Measurements from ENCODE around the gene MBOAT2. TPM values are rescaled to one million over a fixed set of nuclear protein-coding genes. Genes with fewer than 3 reads are reported as not detected.

The MBOAT2 gene
- total and polyA plus RNA-seq, 7 donors = 0.11 to 3.5 (median 0.83) TPM

DNA sequence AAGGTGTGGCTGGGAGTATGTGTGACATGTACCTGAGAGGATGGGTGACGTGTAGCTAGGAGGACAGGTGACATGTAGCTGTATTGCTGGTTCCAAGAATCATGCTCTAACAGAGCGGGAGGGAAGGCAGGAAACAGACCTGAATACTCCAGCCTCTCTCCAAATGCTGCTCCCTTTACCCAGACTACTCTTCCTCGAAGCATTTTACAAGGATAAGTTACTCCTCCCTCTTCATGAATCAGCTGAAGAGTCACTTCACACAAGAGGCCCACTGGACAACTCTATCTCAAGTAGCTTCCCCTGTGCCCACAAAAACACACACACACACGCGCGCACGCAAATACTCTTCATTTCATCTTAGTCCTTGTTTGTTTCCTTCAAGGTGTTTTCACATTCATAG, 113.5 kb downstream of the MBOAT2 start:
- peaks cover 3% of the 10 kb centered on the region for H3K4me1 ChIP-seq
- no peaks in the 10 kb centered on the region for H3K9me3 ChIP-seq
- DNase-seq (no peak), ATAC-seq (no peak)
- H3K27ac ChIP-seq = no peak overlapping the region
- WGBS, 3 donors = 93 to 95% (median 95%) methylated on average over 7 of the region's 7 CpGs
- intact Hi-C loops (cut with DNase I) = no loop called here
- H3K27me3 ChIP-seq (ENCODE audit: insufficient read depth in 3 of 3, low read length in 2 of 3) = no peaks in the 10 kb centered on the region
- TF ChIP-seq, protein P1, sequence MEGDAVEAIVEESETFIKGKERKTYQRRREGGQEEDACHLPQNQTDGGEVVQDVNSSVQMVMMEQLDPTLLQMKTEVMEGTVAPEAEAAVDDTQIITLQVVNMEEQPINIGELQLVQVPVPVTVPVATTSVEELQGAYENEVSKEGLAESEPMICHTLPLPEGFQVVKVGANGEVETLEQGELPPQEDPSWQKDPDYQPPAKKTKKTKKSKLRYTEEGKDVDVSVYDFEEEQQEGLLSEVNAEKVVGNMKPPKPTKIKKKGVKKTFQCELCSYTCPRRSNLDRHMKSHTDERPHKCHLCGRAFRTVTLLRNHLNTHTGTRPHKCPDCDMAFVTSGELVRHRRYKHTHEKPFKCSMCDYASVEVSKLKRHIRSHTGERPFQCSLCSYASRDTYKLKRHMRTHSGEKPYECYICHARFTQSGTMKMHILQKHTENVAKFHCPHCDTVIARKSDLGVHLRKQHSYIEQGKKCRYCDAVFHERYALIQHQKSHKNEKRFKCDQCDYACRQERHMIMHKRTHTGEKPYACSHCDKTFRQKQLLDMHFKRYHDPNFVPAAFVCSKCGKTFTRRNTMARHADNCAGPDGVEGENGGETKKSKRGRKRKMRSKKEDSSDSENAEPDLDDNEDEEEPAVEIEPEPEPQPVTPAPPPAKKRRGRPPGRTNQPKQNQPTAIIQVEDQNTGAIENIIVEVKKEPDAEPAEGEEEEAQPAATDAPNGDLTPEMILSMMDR (IDR thresholded peaks at IDR 0.05) = no peak
- H3K4me3 ChIP-seq = no peak overlapping the region
- no peaks in the 10 kb centered on the region for H3K36me3 ChIP-seq (ENCODE audit: insufficient read depth in 1 of 2, low read depth in 1 of 2)

DNA sequence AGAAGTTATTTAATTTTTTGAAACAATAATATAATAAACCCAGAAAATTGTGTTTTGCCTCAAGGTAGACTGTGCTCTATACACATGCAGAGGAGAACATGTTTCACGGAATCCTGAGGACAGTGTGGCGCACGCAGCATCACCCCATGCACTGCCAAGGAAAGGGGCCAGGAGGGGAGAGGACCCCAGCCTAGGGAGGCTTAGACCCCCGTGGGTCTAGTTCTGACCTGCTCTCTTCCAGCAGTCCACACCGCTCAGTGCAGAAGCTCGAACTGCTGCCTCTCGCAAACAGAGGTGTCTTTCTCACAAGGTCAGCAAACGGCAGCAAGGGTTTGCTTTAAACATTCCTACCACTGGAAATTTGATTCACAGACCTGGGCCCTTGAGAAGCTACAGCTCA, 114.5 kb downstream of the MBOAT2 start:
- Histone ChIP-seq H3K4me3 (no peak overlapping the region), H3K36me3 (ENCODE audit: insufficient read depth in 1 of 2, low read depth in 1 of 2) (no peaks in the 10 kb centered on the region), H3K27me3 (ENCODE audit: insufficient read depth in 3 of 3, low read length in 2 of 3) (no peaks in the 10 kb centered on the region), H3K4me1 (peaks cover 10% of the 10 kb centered on the region), H3K27ac (no peak overlapping the region), H3K9me3 (no peaks in the 10 kb centered on the region)
- TF ChIP-seq, protein P1 (IDR thresholded peaks at IDR 0.05) = no peak
- ATAC-seq (no peak), DNase-seq (no peak)
- intact Hi-C loops (cut with DNase I) = no loop called here
- WGBS, 3 donors = 88 to 96% (median 89%) methylated on average over 8 of the region's 8 CpGs

- TF ChIP-seq, protein P1 (IDR thresholded peaks at IDR 0.05) = no peak
- DNase-seq (no peak), ATAC-seq (no peak)
- no peaks in the 10 kb centered on the region for H3K9me3 ChIP-seq
- peaks cover 10% of the 10 kb centered on the region for H3K4me1 ChIP-seq
- 82 to 92% (median 91%) methylated on average over 2 of the region's 2 CpGs for WGBS, 3 donors
- H3K4me3 ChIP-seq = no peak overlapping the region
- intact Hi-C loops (cut with DNase I) = no loop called here
- H3K27ac ChIP-seq = no peak overlapping the region
- no peaks in the 10 kb centered on the region for H3K36me3 ChIP-seq (ENCODE audit: insufficient read depth in 1 of 2, low read depth in 1 of 2)
- H3K27me3 ChIP-seq (ENCODE audit: insufficient read depth in 3 of 3, low read length in 2 of 3) = no peaks in the 10 kb centered on the region
Observed at GRCh38 chr2:8886876-8887275, 116.6 kb downstream of the MBOAT2 start.

DNA sequence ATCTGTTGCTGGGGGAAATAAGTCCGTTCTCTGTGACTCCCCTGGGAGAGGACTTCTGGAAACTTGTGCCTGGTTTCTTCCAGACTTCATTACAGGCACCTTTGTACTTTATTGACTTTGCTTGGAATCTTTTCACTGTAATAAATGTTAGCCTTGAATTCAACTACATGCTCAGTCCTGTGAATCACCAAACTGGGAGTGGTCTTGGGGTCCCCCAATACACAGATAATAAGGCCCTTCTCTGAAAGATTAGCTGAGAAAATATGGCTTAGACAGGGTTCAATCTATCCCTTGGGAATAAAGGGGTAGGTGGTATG, 117.3 kb downstream of the MBOAT2 start:
- no peaks in the 10 kb centered on the region for H3K9me3 ChIP-seq
- peak overlapping the region; percentile 56 for H3K27ac ChIP-seq
- TF ChIP-seq, protein P1 (IDR thresholded peaks at IDR 0.05) = no peak
- WGBS, 3 donors = 7 to 15% (median 8%) methylated on average over 1 of the region's 1 CpG
- no peaks in the 10 kb centered on the region for H3K36me3 ChIP-seq (ENCODE audit: insufficient read depth in 1 of 2, low read depth in 1 of 2)
- H3K4me1 ChIP-seq = peaks cover 10% of the 10 kb centered on the region
- intact Hi-C loops (cut with DNase I) = no loop called here
- H3K27me3 ChIP-seq (ENCODE audit: insufficient read depth in 3 of 3, low read length in 2 of 3) = no peaks in the 10 kb centered on the region
- ATAC-seq = no peak
- H3K4me3 ChIP-seq = no peak overlapping the region
- no peak for DNase-seq

DNA sequence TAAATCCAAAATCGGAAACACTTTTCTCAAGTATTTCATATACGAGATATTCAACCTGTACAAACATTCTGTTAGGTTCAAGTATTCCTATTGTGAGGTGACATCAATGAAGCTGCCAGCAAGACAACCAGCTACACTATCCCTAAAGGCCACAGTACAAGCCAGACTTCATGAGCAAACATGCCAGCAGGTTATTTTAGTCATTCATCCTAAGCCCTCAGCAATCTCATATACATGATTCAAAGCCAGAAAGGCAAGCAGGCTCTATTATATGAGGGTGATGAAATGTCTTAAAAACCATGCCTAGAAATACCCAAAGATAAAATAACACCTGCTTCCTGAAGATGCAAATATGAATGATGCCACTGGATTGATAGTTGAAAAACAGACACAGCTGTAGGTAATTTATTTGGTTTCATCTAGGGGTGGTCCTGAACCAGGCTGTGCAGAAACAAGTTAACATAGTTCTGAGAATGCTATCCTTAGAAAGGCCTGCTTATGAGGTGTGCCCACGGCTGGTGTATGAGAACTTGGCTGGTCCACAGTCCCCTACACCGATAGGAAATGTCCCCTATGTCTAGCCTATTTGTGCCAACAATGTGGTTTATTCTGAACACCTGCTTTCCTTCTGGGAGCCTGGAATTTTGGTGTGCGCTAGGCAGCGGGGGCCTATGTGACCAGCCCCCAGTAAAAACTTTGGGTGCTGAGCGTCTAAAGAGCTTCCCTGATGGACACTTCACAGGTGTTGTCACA, 117.9 kb downstream of the MBOAT2 start:
- WGBS, 3 donors = 40 to 53% (median 50%) methylated on average over 7 of the region's 7 CpGs
- ATAC-seq (peak; percentile 95 to 100 (median 98)), DNase-seq (no peak)
- intact Hi-C loops (cut with DNase I) = no loop called here
- Histone ChIP-seq H3K36me3 (ENCODE audit: insufficient read depth in 1 of 2, low read depth in 1 of 2) (no peaks in the 10 kb centered on the region), H3K4me1 (peaks cover 10% of the 10 kb centered on the region), H3K4me3 (no peak overlapping the region), H3K9me3 (no peaks in the 10 kb centered on the region), H3K27ac (peak overlapping the region; percentile 56), H3K27me3 (ENCODE audit: insufficient read depth in 3 of 3, low read length in 2 of 3) (no peaks in the 10 kb centered on the region)
- TF ChIP-seq, protein P1 (IDR thresholded peaks at IDR 0.05) = no peak
